OCI-LY1 (cell line): ENCODE measurements around the gene TRAF3IP3.

ENCODE experiments used
- EZH2 ChIP-seq: fragments of 200-600 bp; sonication (generic), shearing (Covaris generic); IDR thresholded peaks from 2 replicates; pipeline ENCODE4 v1.8.0; 2017; ENCODE audit warnings: borderline replicate concordance, mixed run types, mild to moderate bottlenecking, antibody characterized with exemption, low read length, moderate library complexity, mixed read lengths
- TF ChIP-seq, protein P1 (sequence below): fragments of 200-600 bp; sonication (generic), shearing (Covaris generic); IDR thresholded peaks from 2 replicates; pipeline ENCODE4 v1.5.1; 2017; ENCODE audit warnings: mild to moderate bottlenecking, antibody characterized with exemption, low read length, moderate library complexity, mixed read lengths

DNA sequence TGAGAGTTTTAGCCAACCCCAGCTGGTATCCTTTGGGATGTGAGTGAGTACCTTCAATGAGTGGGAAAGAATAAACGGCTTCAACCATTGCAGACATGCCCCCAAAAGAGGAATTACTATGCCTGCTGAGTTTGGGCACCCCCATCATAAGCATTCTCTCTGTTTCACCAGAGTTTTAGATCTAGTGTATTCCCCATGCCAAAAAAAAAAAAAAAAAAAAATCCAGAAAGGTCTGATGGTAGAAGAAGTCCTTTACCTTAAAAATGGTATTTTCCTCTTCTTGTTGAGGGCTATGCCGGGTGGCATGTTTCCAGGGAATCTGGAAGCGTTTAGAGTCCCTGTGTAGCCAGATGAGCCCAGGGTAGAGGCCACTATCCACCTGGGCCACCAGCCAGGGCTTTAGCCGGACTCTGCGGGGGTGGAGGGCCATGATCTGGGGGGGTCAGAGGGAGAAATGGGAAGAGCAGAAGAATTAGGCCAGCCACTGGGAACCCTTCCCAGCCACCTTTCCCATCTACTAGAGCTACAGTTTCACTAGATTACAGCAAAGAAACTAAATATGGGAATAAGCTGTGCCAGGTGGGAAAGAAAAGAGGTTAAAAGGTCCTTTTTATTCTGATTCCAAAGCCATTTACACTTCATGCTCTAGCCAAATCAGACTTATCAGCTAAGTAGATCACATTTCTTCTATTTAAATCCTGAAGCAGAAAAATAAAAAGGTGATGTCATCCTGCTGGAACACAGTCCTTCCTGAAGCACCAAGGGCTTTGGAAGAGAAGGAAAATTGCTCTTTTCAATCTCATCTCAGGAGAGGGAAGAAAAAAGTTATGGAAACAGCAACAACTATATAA is 45.4 kb downstream of the TRAF3IP3 start:
- TF ChIP-seq, protein P1, sequence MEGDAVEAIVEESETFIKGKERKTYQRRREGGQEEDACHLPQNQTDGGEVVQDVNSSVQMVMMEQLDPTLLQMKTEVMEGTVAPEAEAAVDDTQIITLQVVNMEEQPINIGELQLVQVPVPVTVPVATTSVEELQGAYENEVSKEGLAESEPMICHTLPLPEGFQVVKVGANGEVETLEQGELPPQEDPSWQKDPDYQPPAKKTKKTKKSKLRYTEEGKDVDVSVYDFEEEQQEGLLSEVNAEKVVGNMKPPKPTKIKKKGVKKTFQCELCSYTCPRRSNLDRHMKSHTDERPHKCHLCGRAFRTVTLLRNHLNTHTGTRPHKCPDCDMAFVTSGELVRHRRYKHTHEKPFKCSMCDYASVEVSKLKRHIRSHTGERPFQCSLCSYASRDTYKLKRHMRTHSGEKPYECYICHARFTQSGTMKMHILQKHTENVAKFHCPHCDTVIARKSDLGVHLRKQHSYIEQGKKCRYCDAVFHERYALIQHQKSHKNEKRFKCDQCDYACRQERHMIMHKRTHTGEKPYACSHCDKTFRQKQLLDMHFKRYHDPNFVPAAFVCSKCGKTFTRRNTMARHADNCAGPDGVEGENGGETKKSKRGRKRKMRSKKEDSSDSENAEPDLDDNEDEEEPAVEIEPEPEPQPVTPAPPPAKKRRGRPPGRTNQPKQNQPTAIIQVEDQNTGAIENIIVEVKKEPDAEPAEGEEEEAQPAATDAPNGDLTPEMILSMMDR, result no peak
- no peak for TF ChIP-seq EZH2
